ENCODE data around the gene UBE4B.

Gene UBE4B

GRCh38 chr1:10152709-10153284 is 120.0 kb downstream of the UBE4B start:
- H3K4me3 ChIP-seq (ENCODE audit: low read depth, low read length): no peak overlapping the region
- DNase-seq (ENCODE audit: low read depth): peak; percentile 38
- peak; percentile 84 for TF ChIP-seq CTCF (IDR thresholded peaks at IDR 0.05; ENCODE audit: control insufficient read depth, extremely low read depth, insufficient read depth)

- no peak for TF ChIP-seq CTCF (IDR thresholded peaks at IDR 0.05; ENCODE audit: control insufficient read depth, extremely low read depth, insufficient read depth)
- no peak for DNase-seq (ENCODE audit: low read depth)
- H3K4me3 ChIP-seq (ENCODE audit: low read depth, low read length): no peak overlapping the region
Observed at GRCh38 chr1:10155087-10155712, 122.4 kb downstream of the UBE4B start.

GRCh38 chr1:10160173-10160572 is 127.4 kb downstream of the UBE4B start:
- no peak overlapping the region for H3K4me3 ChIP-seq (ENCODE audit: low read depth, low read length)
- no peak for DNase-seq (ENCODE audit: low read depth)
- TF ChIP-seq CTCF (IDR thresholded peaks at IDR 0.05; ENCODE audit: control insufficient read depth, extremely low read depth, insufficient read depth): no peak

GRCh38 chr1:10160907-10161490 is 128.2 kb downstream of the UBE4B start:
- TF ChIP-seq CTCF (IDR thresholded peaks at IDR 0.05; ENCODE audit: control insufficient read depth, extremely low read depth, insufficient read depth): no peak
- no peak for DNase-seq (ENCODE audit: low read depth)
- no peak overlapping the region for H3K4me3 ChIP-seq (ENCODE audit: low read depth, low read length)

- no peak for DNase-seq (ENCODE audit: low read depth)
- TF ChIP-seq CTCF (IDR thresholded peaks at IDR 0.05; ENCODE audit: control insufficient read depth, extremely low read depth, insufficient read depth): no peak
- no peak overlapping the region for H3K4me3 ChIP-seq (ENCODE audit: low read depth, low read length)
Observed at GRCh38 chr1:10161541-10162290, 129.0 kb downstream of the UBE4B start.

GRCh38 chr1:10168912-10169514 is 136.3 kb downstream of the UBE4B start:
- no peak overlapping the region for H3K4me3 ChIP-seq (ENCODE audit: low read depth, low read length)
- no peak for DNase-seq (ENCODE audit: low read depth)
- TF ChIP-seq CTCF (IDR thresholded peaks at IDR 0.05; ENCODE audit: control insufficient read depth, extremely low read depth, insufficient read depth): no peak
